Kidney capillary endothelial cell (primary cell): ENCODE measurements around the gene AGA.

ENCODE experiments used
- DNase-seq: peaks from one replicate; pipeline ENCODE4 v3.0.0-alpha.2; 2018; ENCODE audit warnings: low spot score

The AGA gene

DNA sequence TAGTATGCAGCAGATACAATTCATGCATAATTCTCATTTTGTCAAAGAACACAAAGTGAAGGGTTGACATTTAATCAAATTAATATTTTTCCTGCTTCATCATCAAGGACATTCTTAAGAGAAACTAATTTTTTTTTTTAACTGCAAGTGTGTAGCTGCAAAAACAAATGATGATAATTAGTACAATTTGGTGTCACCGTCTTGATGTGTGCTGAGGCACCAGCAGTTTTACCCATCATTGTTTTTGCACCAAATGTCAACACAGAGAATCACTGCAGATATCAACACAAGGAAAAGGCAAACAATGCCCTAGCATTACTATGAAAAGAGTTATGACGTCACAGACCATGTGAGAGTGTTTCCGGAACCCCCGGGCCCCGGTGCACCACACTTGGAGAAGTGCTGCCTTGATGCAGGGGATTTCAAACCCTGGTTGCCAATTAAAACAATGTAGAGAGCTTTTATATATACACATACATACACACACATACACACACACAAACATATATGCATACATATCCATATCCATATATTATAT lies 55.9 kb downstream of the AGA start:
- DNase-seq, result no peak

DNA sequence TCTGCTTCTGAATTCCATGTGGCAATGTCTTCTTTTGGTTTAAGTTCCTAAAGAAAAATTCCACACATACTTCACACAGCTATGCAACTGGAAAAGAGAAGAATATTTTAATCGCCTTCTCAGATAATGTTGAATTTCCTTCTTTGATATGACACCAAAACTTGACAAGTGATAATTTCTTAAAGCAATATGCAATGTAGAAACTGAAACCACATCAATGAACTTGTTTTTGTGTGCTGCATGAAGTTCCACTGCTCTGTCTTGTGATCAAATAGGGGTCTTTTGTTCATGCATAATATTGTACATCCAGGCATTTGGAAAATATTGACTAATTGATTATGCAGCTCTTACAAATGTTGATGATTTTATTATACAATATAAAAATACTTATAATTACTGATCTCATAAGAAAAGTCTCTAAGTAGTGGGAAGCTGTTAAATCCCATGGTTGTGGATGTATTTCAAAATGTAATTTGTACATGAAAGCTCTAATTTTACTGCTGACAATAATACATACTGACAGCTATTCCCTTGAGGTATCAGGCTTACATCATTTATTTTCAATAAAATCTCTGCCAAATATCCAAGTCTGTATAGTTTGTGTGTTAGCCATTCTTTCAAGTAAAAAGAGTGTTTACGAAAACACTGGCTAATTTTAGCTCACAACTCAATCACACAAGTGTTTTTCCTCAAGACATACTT lies 56.5 kb downstream of the AGA start:
- no peak for DNase-seq

DNA sequence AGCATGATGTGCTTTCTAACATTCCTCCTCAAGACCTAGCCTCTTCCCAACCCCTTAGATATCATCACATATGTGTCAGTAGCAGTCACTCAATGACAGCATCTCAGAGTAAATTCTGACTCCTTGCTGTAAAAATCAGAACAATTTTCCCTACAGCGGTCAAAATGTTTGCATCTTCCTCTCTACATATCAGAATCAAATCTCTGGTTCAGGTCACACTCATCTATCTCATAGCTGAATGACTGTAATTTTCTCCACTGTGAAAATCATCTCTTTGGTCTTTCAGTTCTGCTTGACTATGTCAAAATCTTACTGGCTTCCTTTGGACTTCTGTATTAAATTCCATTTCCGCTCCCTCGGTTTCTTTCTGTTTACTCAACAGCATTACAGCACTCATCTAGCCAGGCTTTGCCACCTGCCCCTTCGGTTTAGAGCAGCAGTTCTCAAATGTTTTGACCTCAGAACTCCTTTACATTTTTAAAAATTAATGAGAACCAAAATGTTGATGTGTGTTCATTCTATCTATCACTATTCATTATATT lies 57.3 kb downstream of the AGA start:
- DNase-seq, result no peak

DNA sequence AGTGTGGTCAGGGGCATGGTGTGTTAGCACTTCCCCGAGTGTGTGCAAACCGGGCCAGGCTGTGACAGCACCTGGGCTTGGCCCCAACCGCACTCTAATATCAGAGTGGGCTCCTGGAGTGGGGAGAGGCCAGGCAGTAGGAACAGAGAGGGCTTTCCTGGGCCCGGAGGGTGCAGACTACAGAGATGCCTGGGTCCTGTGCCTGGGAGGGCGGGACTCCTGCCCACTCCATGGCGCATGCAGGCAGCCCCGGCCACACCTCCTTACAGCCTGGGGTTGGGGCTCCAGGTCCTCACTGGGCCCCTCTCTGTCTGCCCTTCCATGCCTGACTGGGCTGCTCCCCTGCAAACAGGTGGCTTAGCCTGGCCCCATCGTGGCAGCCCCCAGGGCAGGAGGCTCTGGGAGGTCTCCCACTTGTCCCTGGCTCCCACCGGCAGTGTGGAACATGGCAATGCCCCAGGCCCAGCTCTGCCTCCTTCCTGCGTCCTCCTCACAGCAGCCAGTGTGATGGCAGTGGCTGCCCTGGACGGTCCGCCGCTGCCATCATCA lies 60.4 kb downstream of the AGA start:
- DNase-seq, result no peak
